Measurements from ENCODE around the gene FOSL1.

GRCh38 chr11:65868076-65868667 lies 32.0 kb downstream of the FOSL1 start:
- TF ChIP-seq CTCF (IDR thresholded peaks at IDR 0.05), result no peak
- TF ChIP-seq POLR2A (IDR thresholded peaks at IDR 0.05; ENCODE audit: low read depth), result no peak
- no peak for TF ChIP-seq POLR2AphosphoS5 (IDR thresholded peaks at IDR 0.05)
